ENCODE data around the gene ESRP2. TPM values are rescaled to one million over a fixed set of nuclear protein-coding genes. Genes with fewer than 3 reads are reported as not detected.
A peak's percentile ranks its signal among the peaks of the same experiment; 100 is the strongest.

ESRP2 gene
- total RNA-seq, 1 donor from 2014 or later: 64.5 TPM

DNA sequence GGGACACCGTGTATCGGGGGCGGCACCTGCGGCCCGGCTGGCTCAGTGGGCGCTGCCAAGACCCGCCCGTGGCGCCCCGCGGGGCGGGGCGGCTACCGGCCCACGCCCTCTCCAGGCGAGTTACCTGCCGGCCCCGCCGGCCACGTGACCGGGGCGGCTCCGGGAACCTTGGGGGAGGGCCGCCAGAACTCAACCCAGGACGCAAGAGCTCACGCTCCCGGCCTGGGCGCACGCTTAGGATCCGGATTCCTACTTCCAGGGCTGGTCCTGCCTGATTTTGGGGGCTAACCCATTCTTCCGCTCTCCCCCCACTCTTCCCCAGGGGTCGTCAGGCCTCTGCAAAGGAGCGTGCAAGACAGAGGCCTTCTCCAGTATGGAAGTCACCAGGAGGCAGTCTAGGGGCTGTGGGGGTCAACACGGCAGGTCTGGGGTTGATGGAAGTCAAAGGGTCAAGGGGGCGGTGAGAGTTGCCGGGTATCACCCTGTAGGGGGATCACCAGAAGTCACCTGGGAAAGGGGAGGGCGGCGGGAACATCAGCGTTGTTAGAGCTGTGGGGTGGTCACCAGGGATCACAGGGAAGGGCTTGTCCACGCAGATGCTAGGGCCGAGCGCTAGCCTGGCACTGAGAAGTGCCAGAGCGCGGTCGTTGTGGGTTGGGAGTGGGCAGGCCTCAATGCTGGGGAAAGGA is 354 bp upstream of the ESRP2 start:
- Histone ChIP-seq H3K27me3 (ENCODE audit: low read depth) (no peaks in the 10 kb centered on the region), H3K4me1 (peaks cover 40% of the 10 kb centered on the region), H3K9me3 (no peaks in the 10 kb centered on the region), H3K4me3 (peak overlapping the region; percentile 78), H3K27ac (peak overlapping the region; percentile 94), H3K36me3 (peaks cover 18% of the 10 kb centered on the region)
- ATAC-seq (peak; percentile 71 to 73), DNase-seq (peak; percentile 92)
- intact Hi-C loops (cut with DNase I): no loop called here
- TF ChIP-seq, protein P1, sequence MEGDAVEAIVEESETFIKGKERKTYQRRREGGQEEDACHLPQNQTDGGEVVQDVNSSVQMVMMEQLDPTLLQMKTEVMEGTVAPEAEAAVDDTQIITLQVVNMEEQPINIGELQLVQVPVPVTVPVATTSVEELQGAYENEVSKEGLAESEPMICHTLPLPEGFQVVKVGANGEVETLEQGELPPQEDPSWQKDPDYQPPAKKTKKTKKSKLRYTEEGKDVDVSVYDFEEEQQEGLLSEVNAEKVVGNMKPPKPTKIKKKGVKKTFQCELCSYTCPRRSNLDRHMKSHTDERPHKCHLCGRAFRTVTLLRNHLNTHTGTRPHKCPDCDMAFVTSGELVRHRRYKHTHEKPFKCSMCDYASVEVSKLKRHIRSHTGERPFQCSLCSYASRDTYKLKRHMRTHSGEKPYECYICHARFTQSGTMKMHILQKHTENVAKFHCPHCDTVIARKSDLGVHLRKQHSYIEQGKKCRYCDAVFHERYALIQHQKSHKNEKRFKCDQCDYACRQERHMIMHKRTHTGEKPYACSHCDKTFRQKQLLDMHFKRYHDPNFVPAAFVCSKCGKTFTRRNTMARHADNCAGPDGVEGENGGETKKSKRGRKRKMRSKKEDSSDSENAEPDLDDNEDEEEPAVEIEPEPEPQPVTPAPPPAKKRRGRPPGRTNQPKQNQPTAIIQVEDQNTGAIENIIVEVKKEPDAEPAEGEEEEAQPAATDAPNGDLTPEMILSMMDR (IDR thresholded peaks at IDR 0.05): no peak

DNA sequence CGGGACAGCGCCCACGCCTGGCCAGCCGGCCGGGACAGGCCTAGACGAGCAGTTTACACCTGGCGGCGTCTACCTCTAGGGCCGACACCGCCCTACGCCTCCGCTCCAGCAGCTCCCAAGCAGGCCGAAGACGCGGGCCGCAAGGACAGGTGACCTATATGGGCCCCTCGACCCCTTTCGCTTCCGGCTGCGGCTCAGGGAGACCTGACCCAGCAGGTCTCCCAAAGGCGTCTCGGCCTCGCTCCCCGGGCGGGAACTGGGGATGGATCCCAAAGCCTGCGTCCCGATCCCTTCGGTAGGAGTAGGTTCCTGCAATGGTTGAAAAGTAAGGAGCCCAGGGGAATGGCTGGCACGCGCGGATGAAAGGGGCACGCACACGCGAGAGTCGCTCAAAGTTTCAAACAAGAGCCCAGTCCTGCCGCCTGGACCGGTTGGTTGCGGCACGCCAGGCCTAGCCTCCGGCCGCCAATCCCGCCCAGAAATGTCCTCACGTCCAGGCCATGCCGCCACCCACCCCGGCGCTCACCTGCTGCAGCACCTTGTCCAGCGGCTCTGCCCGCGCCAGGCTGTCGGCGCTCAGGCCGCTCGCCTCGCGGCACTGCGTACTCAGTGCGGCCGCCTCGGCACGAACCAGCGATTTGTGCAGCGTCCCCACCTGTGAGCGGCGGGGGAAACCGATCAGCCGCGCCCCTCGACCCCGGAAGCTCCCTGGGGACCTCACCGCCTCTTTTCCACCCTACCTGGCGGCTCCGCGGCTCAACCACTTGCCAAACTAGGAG is 630 bp downstream of the ESRP2 start:
- Histone ChIP-seq H3K4me3 (peak overlapping the region; percentile 78), H3K36me3 (peaks cover 28% of the 10 kb centered on the region), H3K27ac (peak overlapping the region; percentile 94), H3K27me3 (ENCODE audit: low read depth) (no peaks in the 10 kb centered on the region), H3K9me3 (no peaks in the 10 kb centered on the region), H3K4me1 (peaks cover 40% of the 10 kb centered on the region)
- DNase-seq (peak; percentile 73), ATAC-seq (peak; percentile 0 to 11)
- TF ChIP-seq, protein P1 (IDR thresholded peaks at IDR 0.05): no peak
- intact Hi-C loops (cut with DNase I): no loop called here

DNA sequence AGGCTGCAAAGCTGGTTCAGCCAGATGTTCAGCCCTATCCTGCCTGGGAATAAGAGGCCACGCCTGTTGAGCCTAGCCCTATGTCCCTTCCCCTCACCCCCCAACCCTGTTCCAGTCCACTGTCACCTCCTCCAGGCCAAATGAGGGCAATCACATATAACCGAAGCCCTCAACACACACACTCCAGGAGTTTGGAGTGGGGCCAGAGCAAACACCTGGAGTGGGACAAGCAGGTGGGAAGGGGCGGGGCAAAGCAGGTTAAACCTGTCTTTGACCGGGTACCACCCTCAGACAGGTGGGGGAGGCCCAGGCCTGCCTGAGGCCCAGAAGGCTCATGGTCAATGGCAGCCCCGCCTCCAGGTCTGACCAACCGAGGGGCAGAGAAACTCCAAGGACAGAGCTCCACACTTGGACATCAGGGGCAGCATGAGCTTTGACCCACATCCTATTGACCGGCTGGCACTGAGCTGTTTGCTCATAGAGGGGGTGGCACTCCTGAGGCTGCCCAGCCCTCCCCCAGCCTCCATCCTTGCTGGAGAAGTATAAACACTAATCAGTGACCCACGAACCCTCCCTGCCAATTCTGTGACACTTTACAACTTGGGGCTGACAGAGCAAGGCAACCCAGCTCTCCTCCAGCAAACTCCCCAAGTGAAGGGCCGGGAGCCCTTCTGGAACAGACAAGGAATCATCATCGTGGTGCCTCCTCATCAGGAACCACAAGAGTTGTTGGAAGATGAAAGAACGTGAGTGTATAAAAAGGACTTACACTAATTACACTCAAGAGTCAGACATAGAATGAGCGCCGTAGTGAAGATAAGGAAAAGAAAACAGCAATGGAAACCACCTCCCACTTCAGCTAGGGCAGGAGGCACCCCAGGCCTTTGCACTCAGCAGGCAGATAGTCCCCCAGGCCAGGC is 1.5 kb downstream of the ESRP2 start:
- peak; percentile 94 for DNase-seq
- TF ChIP-seq, protein P1 (IDR thresholded peaks at IDR 0.05): no peak
- no peaks in the 10 kb centered on the region for H3K9me3 ChIP-seq
- H3K36me3 ChIP-seq: peaks cover 37% of the 10 kb centered on the region
- intact Hi-C loops (cut with DNase I): no loop called here
- H3K27ac ChIP-seq: peak overlapping the region; percentile 94
- H3K4me1 ChIP-seq: peaks cover 34% of the 10 kb centered on the region
- ATAC-seq: peak; percentile 65 to 69
- H3K27me3 ChIP-seq (ENCODE audit: low read depth): no peaks in the 10 kb centered on the region
- peak overlapping the region; percentile 78 for H3K4me3 ChIP-seq

DNA sequence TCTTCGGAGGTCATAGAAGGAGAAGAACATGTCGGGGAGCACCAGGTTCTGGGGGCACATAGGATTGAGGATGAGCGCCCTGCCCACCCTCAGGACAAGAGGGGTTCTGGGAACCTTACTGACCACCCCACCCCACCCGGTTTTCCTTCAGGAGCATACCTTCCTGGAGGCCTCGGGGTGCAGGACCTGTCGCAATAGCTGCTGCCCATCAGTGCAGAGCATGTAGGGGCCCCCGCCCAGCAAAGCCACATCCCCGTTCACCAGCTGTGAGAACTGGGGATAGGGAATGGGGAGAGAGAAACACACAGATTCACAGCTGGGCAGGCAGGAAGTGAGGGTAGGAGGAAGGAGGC is 2.1 kb downstream of the ESRP2 start:
- intact Hi-C loops (cut with DNase I): no loop called here
- TF ChIP-seq, protein P1 (IDR thresholded peaks at IDR 0.05): no peak
- H3K27me3 ChIP-seq (ENCODE audit: low read depth): no peaks in the 10 kb centered on the region
- peak overlapping the region; percentile 94 for H3K27ac ChIP-seq
- no peaks in the 10 kb centered on the region for H3K9me3 ChIP-seq
- peaks cover 43% of the 10 kb centered on the region for H3K36me3 ChIP-seq
- DNase-seq: no peak
- no peak for ATAC-seq
- peaks cover 39% of the 10 kb centered on the region for H3K4me1 ChIP-seq
- H3K4me3 ChIP-seq: peak overlapping the region; percentile 32
